Liver (tissue), 9 donors: ENCODE measurements around the gene ATXN1. TPM values are rescaled to one million over a fixed set of nuclear protein-coding genes. Genes with fewer than 3 reads are reported as not detected.

Experiments used
- DNase-seq: peaks from one replicate; pipeline ENCODE4 v3.0.0-alpha.2; 2017; ENCODE audit warnings: low spot score
- H3K27ac ChIP-seq, 2 donors: one replicate each; pipeline ENCODE4 v1.7.0; 2013; ENCODE audit warnings: inconsistent platforms in 2 of 2, low read length in 2 of 2, control low read depth in 1 of 2, low read depth in 1 of 2, mild to moderate bottlenecking in 1 of 2
- H3K27me3 ChIP-seq, 4 donors: one replicate each; pipeline versions ENCODE4 v1.6.1 to v1.7.0; 2013; ENCODE audit warnings: low read length in 3 of 4, inconsistent platforms in 1 of 4, mild to moderate bottlenecking in 1 of 4, moderate library complexity in 1 of 4; ENCODE audit not compliant: control insufficient read depth in 4 of 4, insufficient read depth in 4 of 4
- H3K36me3 ChIP-seq, 4 donors: one replicate each; pipeline versions ENCODE4 v1.6.1 to v1.7.0; 2013; ENCODE audit warnings: low read length in 3 of 4, mild to moderate bottlenecking in 3 of 4, low read depth in 1 of 4, moderate library complexity in 1 of 4; ENCODE audit not compliant: control insufficient read depth in 4 of 4, insufficient read depth in 3 of 4
- H3K4me1 ChIP-seq, 4 donors: one replicate each; pipeline versions ENCODE4 v1.6.1 to v1.7.0; 2013; ENCODE audit warnings: low read length in 3 of 4, mild to moderate bottlenecking in 3 of 4, moderate library complexity in 1 of 4; ENCODE audit not compliant: control insufficient read depth in 4 of 4, insufficient read depth in 4 of 4
- H3K4me3 ChIP-seq, 3 donors: one replicate each; pipeline versions ENCODE4 v1.6.1 to v1.7.0; 2013; ENCODE audit warnings: low read length in 3 of 3, control low read depth in 1 of 3, low read depth in 1 of 3, mild to moderate bottlenecking in 1 of 3
- H3K9ac ChIP-seq, 2 donors: one replicate each; pipeline ENCODE4 v1.7.0; 2013; ENCODE audit warnings: low read length in 2 of 2, mild to moderate bottlenecking in 2 of 2, moderate library complexity in 2 of 2, control low read depth in 1 of 2, low read depth in 1 of 2
- H3K9me3 ChIP-seq, 4 donors: one replicate each; pipeline versions ENCODE4 v1.6.1 to v1.7.0; 2013; ENCODE audit warnings: low read length in 3 of 4; ENCODE audit not compliant: control insufficient read depth in 4 of 4
- EGR1 ChIP-seq, 2 donors: IDR thresholded peaks; 2 replicates each; pipeline ENCODE4 v1.6.1; 2016 to 2018; ENCODE audit warnings: antibody characterized with exemption in 2 of 2, low read depth in 2 of 2
- FOXA1 ChIP-seq: IDR thresholded peaks from 2 replicates; pipeline ENCODE4 v1.6.1; 2016; ENCODE audit warnings: antibody characterized with exemption
- FOXA2 ChIP-seq: IDR thresholded peaks from 2 replicates; pipeline ENCODE4 v1.6.1; 2016; ENCODE audit warnings: antibody characterized with exemption
- GABPA ChIP-seq, 2 donors: IDR thresholded peaks in 1 of 2; conservative IDR thresholded peaks in 1 of 2; 2 replicates each; pipeline ENCODE4 v1.6.1; 2016; ENCODE audit warnings: antibody characterized with exemption in 2 of 2, mild to moderate bottlenecking in 1 of 2, moderate library complexity in 1 of 2
- HNF4A ChIP-seq, 2 donors: conservative IDR thresholded peaks; 2 replicates each; pipeline ENCODE4 v1.6.1; 2016; ENCODE audit warnings: antibody characterized with exemption in 2 of 2, mild to moderate bottlenecking in 2 of 2
- HNF4G ChIP-seq: IDR thresholded peaks from 2 replicates; pipeline ENCODE4 v1.6.1; 2016; ENCODE audit warnings: antibody characterized with exemption
- JUND ChIP-seq, 2 donors: IDR thresholded peaks; 2 replicates each; pipeline ENCODE4 v1.6.1; 2016; ENCODE audit warnings: antibody characterized with exemption in 2 of 2
- NR2F2 ChIP-seq: IDR thresholded peaks from 2 replicates; pipeline ENCODE4 v1.6.1; 2016; ENCODE audit warnings: antibody characterized with exemption
- RAD21 ChIP-seq, 2 donors: IDR thresholded peaks; 2 replicates each; pipeline ENCODE4 v1.6.1; 2016; ENCODE audit warnings: antibody characterized with exemption in 2 of 2, mild to moderate bottlenecking in 2 of 2
- RXRA ChIP-seq, 2 donors: IDR thresholded peaks; 2 replicates each; pipeline ENCODE4 v1.6.1; 2017 to 2018; ENCODE audit warnings: antibody characterized with exemption in 2 of 2, mild to moderate bottlenecking in 1 of 2
- SP1 ChIP-seq: IDR thresholded peaks from 2 replicates; pipeline ENCODE4 v1.6.1; 2018; ENCODE audit warnings: antibody characterized with exemption, mild to moderate bottlenecking
- TAF1 ChIP-seq: conservative IDR thresholded peaks from 2 replicates; pipeline ENCODE4 v1.6.1; 2016; ENCODE audit warnings: antibody characterized with exemption, mild to moderate bottlenecking
- YY1 ChIP-seq: IDR thresholded peaks from 2 replicates; pipeline ENCODE4 v1.6.1; 2016; ENCODE audit warnings: antibody characterized with exemption, mild to moderate bottlenecking
- WGBS: extraction: QIAGEN DNeasy Blood & Tissue Kit; methylation state at CpG from one replicate; pipeline ENCODE4 v1.1.7; 2013; 5-methylcytosine and 5-hydroxymethylcytosine counted together
- polyA plus RNA-seq, 2 donors: library from polyadenylated mRNA; stranded (reverse) in 1 of 2; unstranded in 1 of 2; fragments of 200-250 nt in 1 of 2; fragments of >200 nt in 1 of 2; fragmentation: Nextera tagmentation in 1 of 2; extraction: Ambion mirVana in 1 of 2; gene quantifications; one replicate each; pipeline versions ENCODE4 v1.2.1 to v1.2.3, GENCODE V29; 2013 to 2015
- total RNA-seq, 2 donors: library from RNA; depleted of rRNA; stranded (reverse); fragments of >200 nt; gene quantifications; one replicate each; pipeline ENCODE4 v1.2.3, GENCODE V29; 2014
- TF ChIP-seq, protein P1 (sequence below): IDR thresholded peaks from 2 replicates; pipeline ENCODE4 v1.6.1; 2016; ENCODE audit warnings: antibody characterized with exemption
- TF ChIP-seq, protein P2 (sequence below): fragments of 150-350 bp; IDR thresholded peaks from 2 replicates; pipeline ENCODE4 v1.5.1; 2017; ENCODE audit warnings: improper control_type of control experiment, low read depth, low read length; ENCODE audit not compliant: missing input control
- TF ChIP-seq, protein P3 (sequence below): IDR thresholded peaks from 2 replicates; pipeline ENCODE4 v1.6.1; 2016; ENCODE audit warnings: antibody characterized with exemption
- TF ChIP-seq, protein P4 (sequence below): IDR thresholded peaks from 2 replicates; pipeline ENCODE4 v1.6.1; 2016; ENCODE audit warnings: antibody characterized with exemption, mild to moderate bottlenecking
- donor health status: healthy.
- donor health status: healthy.
- donor health status: healthy.
- donor health status: healthy.
- donor health status: healthy.

ATXN1 gene
- total and polyA plus RNA-seq, 4 donors = 4.3 to 29.7 (median 8.2) TPM

DNA sequence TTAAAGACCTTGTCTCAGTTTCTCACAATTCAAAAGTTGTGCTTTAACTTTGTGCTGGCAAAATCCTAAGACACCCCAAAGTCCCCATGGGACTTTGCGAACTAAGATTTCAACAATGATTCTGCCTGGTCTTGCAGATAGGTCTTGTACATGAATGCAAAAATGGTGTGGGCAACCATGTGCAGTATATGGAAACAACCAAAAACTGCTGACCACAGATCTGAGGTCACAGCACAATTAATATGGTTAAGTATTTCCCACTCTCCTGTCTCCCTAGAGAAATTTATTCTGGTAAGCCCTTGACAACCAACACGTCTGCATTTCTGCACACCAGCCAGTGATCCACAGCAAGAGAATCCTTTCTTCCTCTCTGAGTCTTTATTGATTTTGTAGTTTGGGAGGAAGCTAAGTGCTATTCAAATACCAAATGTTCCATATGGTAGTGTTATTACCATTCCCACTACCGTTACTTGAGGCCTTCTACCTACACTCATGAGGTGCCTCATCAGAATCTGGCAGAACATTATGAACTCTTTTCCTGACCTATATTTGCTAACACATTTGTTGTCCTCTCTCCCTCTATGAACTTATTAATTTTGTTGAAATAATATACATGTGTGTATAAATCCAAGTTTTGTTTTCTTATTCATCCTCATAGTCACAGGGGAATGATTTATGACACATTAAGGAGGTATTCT is 178.7 kb downstream of the ATXN1 start:
- H3K4me3 ChIP-seq = peak overlapping the region in 2 of 3 donors; percentile 48 to 72
- no peak for DNase-seq
- TF ChIP-seq YY1 (no peak), EGR1 (IDR thresholded peaks at IDR 0.05; ENCODE audit: low read depth in 2 of 2) (no peak), SP1 (no peak), JUND (IDR thresholded peaks at IDR 0.05) (no peak), RXRA (IDR thresholded peaks at IDR 0.05) (no peak), FOXA2 (no peak), TAF1 (no peak), HNF4G (no peak), NR2F2 (no peak)
- TF ChIP-seq, protein P1, sequence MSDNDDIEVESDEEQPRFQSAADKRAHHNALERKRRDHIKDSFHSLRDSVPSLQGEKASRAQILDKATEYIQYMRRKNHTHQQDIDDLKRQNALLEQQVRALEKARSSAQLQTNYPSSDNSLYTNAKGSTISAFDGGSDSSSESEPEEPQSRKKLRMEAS = no peak
- TF ChIP-seq, protein P2, sequence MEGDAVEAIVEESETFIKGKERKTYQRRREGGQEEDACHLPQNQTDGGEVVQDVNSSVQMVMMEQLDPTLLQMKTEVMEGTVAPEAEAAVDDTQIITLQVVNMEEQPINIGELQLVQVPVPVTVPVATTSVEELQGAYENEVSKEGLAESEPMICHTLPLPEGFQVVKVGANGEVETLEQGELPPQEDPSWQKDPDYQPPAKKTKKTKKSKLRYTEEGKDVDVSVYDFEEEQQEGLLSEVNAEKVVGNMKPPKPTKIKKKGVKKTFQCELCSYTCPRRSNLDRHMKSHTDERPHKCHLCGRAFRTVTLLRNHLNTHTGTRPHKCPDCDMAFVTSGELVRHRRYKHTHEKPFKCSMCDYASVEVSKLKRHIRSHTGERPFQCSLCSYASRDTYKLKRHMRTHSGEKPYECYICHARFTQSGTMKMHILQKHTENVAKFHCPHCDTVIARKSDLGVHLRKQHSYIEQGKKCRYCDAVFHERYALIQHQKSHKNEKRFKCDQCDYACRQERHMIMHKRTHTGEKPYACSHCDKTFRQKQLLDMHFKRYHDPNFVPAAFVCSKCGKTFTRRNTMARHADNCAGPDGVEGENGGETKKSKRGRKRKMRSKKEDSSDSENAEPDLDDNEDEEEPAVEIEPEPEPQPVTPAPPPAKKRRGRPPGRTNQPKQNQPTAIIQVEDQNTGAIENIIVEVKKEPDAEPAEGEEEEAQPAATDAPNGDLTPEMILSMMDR = no peak
- TF ChIP-seq, protein P3, sequence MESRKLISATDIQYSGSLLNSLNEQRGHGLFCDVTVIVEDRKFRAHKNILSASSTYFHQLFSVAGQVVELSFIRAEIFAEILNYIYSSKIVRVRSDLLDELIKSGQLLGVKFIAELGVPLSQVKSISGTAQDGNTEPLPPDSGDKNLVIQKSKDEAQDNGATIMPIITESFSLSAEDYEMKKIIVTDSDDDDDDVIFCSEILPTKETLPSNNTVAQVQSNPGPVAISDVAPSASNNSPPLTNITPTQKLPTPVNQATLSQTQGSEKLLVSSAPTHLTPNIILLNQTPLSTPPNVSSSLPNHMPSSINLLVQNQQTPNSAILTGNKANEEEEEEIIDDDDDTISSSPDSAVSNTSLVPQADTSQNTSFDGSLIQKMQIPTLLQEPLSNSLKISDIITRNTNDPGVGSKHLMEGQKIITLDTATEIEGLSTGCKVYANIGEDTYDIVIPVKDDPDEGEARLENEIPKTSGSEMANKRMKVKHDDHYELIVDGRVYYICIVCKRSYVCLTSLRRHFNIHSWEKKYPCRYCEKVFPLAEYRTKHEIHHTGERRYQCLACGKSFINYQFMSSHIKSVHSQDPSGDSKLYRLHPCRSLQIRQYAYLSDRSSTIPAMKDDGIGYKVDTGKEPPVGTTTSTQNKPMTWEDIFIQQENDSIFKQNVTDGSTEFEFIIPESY = no peak
- TF ChIP-seq, protein P4, sequence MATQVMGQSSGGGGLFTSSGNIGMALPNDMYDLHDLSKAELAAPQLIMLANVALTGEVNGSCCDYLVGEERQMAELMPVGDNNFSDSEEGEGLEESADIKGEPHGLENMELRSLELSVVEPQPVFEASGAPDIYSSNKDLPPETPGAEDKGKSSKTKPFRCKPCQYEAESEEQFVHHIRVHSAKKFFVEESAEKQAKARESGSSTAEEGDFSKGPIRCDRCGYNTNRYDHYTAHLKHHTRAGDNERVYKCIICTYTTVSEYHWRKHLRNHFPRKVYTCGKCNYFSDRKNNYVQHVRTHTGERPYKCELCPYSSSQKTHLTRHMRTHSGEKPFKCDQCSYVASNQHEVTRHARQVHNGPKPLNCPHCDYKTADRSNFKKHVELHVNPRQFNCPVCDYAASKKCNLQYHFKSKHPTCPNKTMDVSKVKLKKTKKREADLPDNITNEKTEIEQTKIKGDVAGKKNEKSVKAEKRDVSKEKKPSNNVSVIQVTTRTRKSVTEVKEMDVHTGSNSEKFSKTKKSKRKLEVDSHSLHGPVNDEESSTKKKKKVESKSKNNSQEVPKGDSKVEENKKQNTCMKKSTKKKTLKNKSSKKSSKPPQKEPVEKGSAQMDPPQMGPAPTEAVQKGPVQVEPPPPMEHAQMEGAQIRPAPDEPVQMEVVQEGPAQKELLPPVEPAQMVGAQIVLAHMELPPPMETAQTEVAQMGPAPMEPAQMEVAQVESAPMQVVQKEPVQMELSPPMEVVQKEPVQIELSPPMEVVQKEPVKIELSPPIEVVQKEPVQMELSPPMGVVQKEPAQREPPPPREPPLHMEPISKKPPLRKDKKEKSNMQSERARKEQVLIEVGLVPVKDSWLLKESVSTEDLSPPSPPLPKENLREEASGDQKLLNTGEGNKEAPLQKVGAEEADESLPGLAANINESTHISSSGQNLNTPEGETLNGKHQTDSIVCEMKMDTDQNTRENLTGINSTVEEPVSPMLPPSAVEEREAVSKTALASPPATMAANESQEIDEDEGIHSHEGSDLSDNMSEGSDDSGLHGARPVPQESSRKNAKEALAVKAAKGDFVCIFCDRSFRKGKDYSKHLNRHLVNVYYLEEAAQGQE = no peak
- peak overlapping the region; percentile 88 to 98 for H3K27ac ChIP-seq
- H3K36me3 ChIP-seq = no peaks in the 10 kb centered on the region
- peak overlapping the region in 1 of 2 donors; percentile 96 for H3K9ac ChIP-seq
- H3K4me1 ChIP-seq = peaks cover 2 to 30% (median 9%) of the 10 kb centered on the region in 4 donors
- H3K9me3 ChIP-seq = no peaks in the 10 kb centered on the region
- 80% methylated on average over 3 of the region's 3 CpGs for WGBS
- no peaks in the 10 kb centered on the region for H3K27me3 ChIP-seq

DNA sequence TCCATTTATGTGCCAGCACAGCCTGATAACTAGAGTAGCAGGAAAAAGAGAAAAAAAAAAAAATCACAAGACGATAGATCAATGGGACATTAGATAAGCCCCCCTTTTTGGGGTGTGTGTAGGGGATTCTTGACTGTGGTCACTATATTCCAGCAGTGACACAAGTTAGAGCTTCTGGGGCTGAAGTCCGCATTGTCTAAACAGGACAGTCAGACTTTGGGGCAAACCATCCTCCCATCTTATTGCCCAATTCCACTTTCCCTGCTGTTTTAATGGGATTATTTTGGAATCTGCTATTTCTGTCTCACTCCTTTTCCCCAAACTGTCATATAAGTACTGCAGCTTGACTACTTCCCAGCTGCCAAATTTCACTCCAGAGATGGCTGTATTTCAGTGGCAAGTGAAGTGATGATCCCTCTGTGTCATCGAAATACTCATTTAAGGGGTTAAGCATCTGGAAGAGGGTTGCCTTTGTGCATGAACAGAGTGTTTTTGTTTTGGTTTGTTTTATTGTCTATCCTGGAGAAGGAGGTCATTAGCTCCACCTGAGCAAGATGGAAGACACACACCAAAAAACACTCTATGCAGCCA is 182.5 kb downstream of the ATXN1 start:
- Histone ChIP-seq H3K9me3 (no peaks in the 10 kb centered on the region), H3K36me3 (peaks cover 0 to 1% (median 0%) of the 10 kb centered on the region in 4 donors), H3K27ac (peak overlapping the region; percentile 39 to 74), H3K4me1 (peaks cover 0 to 21% (median 9%) of the 10 kb centered on the region in 4 donors), H3K9ac (no peak overlapping the region), H3K27me3 (no peaks in the 10 kb centered on the region), H3K4me3 (no peak overlapping the region)
- no peak for DNase-seq
- 75% methylated on average over 3 of the region's 3 CpGs for WGBS
- peak in 1 of 2 donors; percentile 56 for TF ChIP-seq JUND (IDR thresholded peaks at IDR 0.05)
- TF ChIP-seq FOXA1 = no peak
- peak; percentile 42 to 55 for TF ChIP-seq RXRA (IDR thresholded peaks at IDR 0.05)
- TF ChIP-seq, protein P2 = no peak
- TF ChIP-seq HNF4A (conservative IDR thresholded peaks at IDR 0.05) = peak; percentile 93 to 96
- TF ChIP-seq RAD21 (IDR thresholded peaks at IDR 0.05) = peak in 1 of 2 donors; percentile 43
- TF ChIP-seq GABPA (IDR thresholded peaks at IDR 0.05 in 1 of 2, conservative IDR thresholded peaks at IDR 0.05 in 1 of 2) = no peak
- peak; percentile 25 for TF ChIP-seq NR2F2
- TF ChIP-seq YY1 = peak; percentile 45
- peak; percentile 82 for TF ChIP-seq HNF4G
